HG03060 (cell line): ENCODE measurements around the gene PDZD2.

ENCODE experiments used
- ATAC-seq: cut with Tn5 transposase; IDR thresholded peaks from one replicate; pipeline ENCODE4 v1.9.1; 2021; ENCODE audit warnings: low read depth, moderate number of reproducible peaks; ENCODE audit not compliant: unreplicated experiment

The PDZD2 gene

DNA sequence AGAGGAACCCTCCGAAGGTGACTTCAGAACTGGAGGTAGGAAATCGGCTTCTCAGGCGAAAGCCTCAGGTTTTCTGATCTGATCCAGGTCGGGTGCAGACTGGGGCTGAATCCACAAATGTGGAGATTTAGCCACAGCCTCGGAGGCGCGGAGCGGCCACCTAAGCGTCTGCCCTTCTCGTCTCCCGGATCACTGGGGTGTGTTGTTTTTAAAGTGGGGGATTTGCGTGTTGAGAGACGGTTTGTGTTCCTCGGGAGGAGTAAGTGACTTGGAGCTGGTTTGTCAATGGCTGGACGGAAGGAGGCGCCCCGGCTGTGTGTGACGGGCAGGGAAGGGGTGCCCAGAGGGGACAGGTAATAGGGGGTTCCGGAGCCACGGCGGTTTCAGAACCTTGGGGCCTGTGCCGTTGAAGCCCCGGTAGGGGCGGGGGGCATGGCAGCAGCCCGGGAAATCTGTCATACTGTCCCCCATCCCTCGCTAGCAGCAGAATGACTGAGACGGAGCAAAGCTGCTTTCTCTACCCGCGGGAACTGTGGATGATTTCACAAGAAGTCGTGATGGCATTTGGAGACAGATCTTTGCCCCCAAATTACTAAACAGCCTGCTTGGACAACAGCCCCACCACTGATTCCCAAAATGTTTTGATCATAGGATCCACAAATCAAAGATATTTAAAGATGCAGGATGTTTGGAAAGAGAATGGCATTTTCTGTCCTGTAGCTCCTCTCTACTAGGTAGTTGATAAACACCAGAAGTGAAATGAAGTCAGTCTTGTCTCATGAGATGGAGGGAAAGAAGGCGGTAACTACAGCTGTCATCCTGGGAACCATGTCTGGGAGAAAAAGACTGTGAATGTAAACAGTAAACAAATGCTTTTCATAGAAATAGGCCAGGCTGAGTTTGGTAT is 216.5 kb downstream of the PDZD2 start:
- no peak for ATAC-seq

DNA sequence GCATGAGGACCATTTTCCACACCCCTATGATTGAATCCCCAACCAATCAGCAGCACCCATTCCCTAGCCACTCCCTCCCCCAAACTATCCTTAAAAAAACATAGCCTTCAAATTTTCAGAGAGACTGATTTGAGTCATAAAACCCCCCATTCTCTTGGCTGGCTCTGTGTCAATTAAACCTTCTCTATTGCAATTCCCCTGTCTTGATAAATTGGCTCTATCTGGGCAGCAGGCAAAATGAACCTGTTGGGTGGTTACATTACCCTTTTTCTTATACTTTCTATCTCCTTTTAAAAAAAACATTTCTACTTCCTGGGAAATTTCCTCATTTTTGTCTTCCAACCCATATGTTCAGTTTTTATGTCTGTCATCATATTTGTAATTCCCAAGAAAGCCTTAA is 220.2 kb downstream of the PDZD2 start:
- no peak for ATAC-seq

DNA sequence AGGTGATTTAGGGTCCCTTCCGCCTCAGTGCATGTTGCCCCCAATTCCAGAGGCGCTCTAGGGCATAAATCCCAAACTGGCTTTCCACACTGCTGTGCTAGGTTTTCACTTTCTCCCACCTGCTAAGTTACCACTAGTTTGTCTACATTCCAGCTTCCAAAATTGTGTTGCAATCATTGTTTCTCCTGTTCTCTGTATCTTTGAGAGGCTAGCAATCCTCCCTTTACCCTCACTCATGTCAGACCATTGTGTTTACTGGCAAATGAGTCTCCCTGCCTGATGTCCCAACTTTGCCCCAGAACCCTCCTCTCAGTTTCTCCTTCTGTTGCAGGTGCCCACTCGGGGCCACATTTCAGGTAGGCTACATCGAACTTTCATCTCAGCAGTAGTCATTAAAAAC is 221.3 kb downstream of the PDZD2 start:
- ATAC-seq: no peak

DNA sequence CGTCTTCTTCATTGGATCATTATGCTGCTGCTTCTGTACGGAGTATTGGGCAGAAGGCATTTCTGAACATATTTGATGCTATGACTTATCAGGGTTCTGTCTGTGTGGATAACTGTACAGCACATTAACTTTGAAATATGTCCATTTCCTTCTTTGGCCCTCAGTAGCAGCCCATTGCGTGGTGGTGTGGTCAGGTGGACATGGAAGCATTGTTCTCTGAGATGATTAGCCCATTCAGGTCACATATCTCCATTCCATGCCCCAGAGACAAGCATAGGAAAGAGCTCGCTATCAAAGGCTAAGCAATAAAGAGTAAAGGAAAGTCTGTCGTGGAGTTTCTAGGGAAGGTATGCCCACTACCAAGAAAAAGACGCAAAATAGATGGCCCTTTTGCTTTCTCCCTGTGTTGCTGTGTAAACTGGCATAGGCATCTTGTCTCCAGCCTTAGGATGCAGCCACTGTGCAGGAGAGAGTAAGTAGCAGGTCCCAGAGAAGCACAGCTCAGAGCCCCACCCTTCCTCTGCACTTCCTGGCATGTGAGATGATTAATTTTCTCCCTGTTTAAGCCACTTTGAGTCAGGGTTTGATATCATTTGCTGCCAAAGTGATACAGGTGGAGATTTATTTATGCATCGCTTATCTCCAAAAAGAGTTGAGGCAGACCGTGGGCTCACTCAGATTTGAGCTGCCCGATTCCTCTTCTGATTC is 221.9 kb downstream of the PDZD2 start:
- no peak for ATAC-seq

DNA sequence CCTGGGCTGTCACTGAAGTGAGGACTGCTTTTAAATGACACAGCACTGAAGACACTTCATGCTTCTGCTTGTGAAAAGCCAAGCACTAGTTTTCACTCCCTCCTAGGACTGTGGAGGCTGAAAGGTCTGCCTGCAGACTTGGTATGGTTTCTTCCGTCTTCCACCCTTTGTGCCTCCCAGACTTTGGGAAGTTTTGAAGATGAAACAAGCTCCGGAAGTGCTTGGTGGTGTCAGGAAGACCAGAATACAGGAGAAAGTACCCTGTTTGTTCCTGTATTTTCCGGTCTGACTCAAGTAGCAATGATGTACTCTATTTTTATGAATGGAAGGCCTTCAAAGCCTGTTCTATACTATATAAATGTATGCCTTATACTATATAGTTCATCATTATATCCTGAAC is 222.7 kb downstream of the PDZD2 start:
- ATAC-seq: no peak

DNA sequence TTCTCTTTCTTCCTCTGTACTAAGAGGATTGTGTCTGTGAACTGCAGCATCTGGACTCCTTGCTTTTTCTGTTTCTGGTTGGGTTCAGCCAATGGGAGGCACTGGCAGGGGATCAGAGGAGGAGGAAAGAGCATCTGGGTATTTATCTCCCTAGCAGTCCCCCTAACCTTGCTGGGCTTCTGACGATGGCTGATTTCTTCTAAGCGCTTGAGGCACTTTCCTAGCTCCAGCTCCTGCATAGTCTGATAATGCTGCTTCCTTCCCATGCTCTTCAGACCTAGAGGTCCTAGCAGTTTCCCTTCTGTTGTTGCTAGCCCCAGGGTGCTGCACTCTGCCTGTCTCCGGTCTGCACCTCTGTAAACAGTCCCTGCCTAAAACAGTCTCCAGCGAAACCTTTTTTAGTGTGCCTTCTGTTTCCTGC is 225.1 kb downstream of the PDZD2 start:
- ATAC-seq: no peak

DNA sequence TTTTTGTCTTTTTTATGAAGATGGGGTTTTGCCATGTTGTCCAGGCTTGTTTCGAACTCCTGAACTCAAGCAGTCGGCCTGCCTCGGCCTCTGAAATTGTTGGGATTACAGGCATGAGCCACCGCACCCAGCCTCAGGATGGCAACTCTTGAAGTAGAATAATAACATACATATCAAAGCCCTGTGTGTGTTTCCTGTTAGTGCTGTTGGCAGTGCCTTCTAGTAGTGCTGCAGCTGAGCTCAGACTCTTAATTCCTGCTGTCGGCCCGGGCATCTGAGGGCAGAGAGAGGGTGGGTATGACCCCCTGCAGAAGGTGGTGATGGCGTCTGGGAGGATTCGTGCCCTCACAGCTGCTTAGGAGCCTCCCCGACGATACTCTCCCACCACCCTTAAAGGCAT is 227.2 kb downstream of the PDZD2 start:
- no peak for ATAC-seq

DNA sequence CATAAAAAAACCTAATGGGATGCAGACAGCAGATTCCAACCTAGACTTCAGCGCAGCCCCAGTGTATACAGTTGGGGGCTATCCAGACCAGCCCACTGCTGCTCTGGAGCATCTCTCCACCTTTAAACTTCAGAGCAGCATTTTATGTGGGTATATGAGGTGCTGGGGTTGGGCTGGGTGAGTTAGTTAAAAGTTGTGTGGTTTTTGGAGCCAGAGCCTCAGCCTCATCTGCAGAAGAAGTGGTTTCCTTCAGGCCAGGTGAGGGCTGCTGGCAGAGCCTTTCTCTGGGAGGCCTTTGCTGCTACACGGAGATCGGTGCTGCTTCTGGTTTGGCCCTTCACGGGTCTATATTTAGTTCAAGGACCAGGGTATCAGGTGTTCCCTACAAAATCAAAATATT is 228.3 kb downstream of the PDZD2 start:
- ATAC-seq: no peak

DNA sequence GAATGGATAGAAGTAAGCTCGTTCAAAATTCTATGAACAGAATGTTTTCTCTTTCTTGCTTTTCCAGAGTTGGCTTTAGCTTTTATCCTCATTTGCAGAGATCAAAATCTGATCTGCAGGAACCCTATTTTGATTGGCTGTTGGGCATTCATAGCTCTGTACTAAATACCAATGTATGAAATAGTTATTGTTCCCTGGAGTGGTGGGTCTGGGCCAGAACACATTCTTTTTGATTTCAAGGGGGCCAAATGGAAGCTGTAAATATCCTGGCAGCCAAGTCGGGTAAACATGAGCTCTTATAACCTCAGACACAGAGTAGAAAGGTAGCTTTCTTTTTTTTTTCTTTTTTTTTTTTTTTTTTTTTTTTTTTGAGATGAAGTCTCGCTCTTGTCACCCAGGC is 241.5 kb downstream of the PDZD2 start:
- ATAC-seq: no peak

DNA sequence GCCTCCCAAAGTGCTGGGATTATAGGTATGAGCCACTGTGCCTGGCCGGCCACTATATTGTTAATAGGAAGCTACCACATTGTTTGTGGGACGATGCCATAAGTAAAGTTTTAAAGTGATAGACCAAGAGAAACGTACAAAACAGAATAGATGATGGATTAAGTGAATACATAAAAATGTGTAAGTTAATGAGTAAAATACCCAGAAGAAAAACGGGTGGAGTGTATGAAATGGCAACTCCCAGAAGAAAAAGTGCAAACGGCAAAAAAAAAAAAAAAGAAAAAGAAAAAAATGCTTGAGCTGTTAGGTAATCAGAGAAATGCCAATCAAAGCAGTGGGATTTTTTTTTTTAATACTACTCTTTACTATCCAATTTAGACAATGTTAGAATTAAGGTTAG is 246.0 kb downstream of the PDZD2 start:
- no peak for ATAC-seq

DNA sequence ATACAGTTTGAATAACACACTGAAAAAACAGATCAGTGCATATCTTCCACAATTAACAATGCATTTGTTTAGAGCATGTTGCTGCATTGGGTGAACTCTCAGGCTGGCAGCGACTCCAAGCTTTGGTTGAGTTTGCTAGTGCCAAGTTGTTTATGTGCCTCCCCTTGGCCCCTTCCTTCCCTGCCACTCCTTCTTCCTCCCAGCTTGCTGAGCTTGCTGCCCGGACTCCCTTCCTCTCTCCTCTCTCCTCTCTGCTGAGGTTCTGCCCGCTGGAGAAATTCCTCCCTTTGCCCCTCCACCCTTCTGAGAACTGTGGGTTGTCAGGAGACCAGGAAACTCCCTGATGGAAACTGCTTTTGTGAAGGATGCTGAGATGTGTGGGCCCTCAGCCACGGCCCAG is 247.3 kb downstream of the PDZD2 start:
- ATAC-seq: no peak

DNA sequence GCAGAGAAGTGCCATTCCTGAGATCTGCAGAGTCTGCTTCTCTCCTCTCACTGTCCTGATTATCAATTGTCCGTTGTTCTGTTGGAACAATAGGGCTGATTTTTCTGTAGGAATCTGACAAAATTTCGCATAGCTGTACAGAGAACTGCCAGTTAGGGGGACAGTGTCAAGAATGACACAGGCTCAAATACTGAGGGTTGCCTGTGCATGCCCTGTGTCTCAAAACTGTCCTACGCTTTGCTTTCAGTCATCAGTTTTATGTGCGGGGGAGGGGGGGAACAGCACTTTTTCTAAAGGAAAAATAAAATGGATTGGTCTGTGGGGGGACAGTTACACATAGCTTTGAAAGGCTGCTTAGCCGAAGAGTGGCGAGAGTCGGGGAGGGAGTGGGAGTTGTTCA is 248.6 kb downstream of the PDZD2 start:
- ATAC-seq: no peak

DNA sequence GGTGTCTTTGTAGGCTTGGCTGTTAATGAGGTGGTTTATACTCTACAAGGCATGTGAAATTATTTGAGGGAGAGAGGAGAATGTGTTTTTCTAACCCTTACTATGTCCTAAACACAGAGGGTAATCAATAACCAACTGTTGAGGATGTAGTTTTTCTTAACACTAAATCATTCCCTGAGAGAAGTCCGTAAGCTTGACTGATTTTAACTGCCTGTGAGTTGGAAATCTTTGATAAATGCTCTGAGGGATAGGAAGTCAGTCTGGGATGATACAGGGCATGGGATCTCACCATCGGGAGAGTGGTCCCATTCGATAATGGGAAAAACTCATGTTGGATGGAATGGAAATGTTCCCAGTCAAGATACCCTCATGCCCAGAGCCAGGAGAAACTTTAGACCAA is 249.6 kb downstream of the PDZD2 start:
- no peak for ATAC-seq

DNA sequence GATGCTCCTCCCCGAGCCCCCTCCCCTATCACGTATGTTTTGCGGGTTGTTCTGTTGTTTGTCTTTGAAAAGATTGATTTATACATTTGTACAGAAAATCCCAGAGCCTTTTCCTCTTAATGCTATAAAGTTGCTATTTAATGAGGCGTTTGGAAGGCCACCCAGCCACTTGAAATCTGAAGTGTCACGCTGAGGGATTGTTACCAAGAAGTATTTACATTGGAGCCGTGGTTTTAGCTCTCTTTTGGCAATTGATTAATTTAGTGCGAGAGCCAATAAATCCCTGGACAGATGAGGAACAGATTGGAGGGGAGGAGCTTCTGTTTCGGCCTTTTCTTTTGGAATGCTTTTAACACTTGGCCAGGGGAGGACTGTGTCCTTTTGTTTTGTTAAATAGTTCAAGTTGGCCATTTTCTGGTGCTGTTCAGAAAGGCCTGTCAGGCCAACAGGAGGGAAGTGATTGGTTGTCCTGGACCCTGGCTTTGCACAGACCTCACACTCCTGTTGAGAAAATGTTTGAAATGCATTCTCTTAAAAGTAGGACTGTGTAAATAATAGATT is 250.2 kb downstream of the PDZD2 start:
- no peak for ATAC-seq

DNA sequence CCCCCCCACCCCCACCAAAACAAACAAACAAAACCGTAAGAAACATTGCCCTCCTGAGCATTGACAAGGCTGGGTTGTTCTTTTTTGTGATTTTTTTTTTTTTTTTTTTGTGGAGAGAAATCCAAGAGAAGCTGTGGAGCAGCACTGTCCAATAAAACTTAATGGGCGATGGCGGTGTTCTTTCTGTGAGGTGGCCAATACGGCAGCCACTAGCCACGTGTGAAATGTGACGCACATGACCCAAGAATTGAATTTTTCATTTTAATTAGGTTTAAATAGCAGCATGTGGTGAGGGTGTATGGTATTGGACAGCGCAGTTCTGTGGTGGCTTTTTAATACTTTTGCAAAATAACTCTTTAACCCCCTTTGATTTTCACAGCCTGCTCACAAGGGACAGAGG is 251.1 kb downstream of the PDZD2 start:
- no peak for ATAC-seq

DNA sequence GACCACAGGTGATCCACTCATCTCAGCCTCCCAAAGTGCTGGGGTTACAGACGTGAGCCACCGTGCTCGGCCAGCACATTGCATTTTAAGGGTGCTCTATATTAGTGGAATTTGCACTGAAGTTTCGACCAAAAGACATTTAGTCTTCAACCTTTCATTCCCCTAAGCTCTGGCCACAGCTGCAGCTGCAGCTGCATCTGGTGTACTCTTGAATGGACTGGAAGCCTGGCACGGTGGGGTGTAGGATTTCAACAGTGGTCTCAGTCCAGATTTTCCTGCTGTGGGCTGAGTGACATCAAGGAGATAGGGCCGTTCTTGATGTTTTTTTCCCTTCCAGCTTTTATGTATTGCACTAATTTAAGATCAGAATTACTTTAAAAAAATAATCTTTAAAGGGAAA is 255.2 kb downstream of the PDZD2 start:
- ATAC-seq: no peak

DNA sequence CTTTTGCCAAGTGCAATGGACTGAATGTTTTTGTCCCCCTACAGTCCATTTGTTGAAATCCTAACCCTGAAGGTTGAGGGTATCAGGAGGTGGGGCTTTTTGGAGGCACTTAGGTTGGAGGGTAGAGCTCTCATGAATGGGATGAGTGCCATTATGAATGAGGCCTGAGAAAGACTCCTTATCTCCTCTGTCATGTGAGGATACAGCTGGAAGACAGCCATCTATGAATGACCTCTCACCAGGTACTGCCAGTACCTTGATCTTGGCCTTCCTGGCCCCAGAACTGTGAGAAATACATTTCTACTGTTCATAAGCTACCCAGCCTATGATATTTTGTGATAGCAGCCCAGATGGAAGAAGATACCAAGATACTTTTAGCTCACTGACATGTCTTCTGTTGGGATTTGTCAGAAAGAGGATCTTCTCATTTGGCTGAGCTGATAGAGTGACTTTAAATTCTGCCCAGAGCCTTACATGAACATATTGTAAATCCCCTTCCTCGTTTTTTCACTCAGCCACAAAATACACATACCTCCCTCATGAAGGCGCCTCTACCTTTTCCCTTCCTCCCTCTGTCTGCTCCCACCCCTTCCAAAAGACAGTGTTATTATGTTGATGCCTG is 256.4 kb downstream of the PDZD2 start:
- no peak for ATAC-seq

DNA sequence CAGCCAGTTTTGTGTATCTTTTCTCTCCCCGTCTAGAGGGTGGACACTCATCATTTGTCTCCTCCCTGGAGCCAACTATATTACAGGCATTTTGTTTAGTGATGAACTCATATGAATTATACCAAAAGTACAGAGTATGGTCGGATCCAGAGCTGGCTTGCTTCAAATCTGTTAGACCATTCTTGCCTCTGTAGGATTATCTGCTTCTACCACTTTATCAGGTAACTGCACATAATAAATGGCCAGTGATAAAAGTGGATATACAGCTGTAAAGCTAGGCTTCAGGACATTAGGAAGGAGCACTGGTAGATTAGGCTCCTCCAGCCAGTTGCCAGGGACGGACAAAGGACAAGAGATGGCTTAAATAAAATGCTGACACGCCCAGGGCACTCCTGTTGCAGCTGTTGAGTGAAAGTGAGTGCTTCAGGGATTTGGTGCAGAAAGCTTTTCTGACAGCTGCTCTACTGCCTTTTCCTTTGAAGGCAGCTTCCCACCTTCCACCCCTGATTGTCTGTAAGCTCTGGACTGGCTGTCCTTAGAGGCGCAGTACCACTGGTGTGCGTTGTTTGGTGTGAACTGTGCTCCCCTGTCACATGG is 259.2 kb downstream of the PDZD2 start:
- ATAC-seq: no peak

DNA sequence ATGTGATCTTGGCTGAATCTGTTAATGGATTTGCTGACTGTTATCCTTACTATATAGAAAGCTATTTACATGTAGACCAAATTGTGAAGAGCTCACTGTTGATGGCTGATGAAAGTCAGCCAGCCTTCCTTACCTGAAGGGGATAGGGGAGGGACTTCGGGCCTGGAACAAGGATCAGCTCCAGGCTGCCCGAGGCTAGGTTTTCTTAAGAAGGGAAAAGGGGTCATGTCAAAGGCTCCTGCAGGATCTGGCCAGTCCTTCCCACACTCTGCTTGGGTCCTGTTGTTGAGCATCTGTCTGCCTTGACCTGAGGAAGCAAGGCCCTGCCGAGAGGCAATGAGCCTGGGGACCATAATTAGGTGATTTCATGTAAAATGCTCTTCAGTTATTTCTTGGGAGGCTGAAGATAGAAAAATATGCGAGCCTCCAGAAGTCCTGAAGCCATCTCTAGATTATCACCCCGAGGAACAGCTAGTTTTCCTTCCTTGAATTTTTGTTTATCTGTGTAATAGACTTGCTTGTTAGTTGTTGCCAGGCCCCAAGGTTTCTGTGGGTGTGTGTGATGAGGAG is 261.4 kb downstream of the PDZD2 start:
- ATAC-seq: no peak

DNA sequence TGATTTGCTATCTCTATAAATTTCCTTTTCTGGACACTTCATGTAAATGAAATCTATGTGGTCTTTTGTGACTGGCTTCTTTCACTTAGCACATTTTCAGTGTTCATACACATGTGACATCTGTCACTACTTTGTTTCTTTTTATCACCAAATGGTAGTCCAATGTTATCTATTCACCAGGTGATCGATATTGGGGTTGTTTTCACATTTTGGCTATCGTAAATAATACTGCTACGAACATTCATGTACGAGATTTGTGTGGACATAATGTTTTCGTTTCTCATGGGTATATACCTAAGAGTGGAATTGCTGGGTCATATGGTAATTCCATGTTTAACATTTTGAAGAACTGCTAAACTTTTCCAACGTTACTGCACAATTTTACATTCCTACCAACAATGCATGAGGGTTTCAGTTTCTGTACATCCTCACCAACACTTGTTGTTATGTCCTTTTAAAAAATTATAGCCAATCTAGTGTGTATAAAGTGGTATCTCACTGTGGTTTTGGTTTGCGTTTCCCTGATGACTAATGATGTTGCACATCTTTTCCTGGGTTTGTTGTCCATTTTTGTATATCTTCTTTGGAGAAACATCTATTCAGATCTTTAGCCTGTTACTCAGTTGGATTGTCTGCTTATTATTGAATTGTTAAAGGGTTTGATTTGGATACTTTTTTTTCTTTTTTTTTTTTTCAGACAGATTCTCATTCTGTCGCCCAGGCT is 263.0 kb downstream of the PDZD2 start:
- no peak for ATAC-seq
